CD14-positive monocyte (primary cell): Measurements from ENCODE around the gene GRIN2C. TPM values are rescaled to one million over a fixed set of nuclear protein-coding genes. Genes with fewer than 3 reads are reported as not detected.

Experiments used
- DNase-seq, 3 donors: peaks; one replicate each; pipeline ENCODE4 v3.0.0-alpha.2; 2011 to 2022
- H2AFZ ChIP-seq: 2 replicates; pipeline ENCODE4 v1.6.0; 2012; ENCODE audit warnings: mild to moderate bottlenecking, low read depth, low read length, inconsistent platforms; ENCODE audit not compliant: insufficient read depth, poor library complexity, severe bottlenecking
- H3K27ac ChIP-seq, 2 donors: 1 replicate in 1 of 2; 2 replicates in 1 of 2; pipeline ENCODE4 v1.5.1; 2012 to 2013; ENCODE audit warnings: low read length in 2 of 2, control low read depth in 1 of 2, inconsistent platforms in 1 of 2, low read depth in 1 of 2, mild to moderate bottlenecking in 1 of 2
- H3K27me3 ChIP-seq, 2 donors: one replicate each; pipeline versions ENCODE4 v1.6.0 to v1.6.1; 2011 to 2013; ENCODE audit warnings: low read length in 2 of 2; ENCODE audit not compliant: control insufficient read depth in 2 of 2, insufficient read depth in 2 of 2
- H3K36me3 ChIP-seq, 2 donors: replicated peaks in 1 of 2; 1 replicate in 1 of 2; 2 replicates in 1 of 2; pipeline versions ENCODE4 v1.5.1 to v1.6.1; 2012 to 2013; ENCODE audit warnings: low read length in 2 of 2, control low read depth in 1 of 2, inconsistent platforms in 1 of 2, mild to moderate bottlenecking in 1 of 2; ENCODE audit not compliant: insufficient read depth in 2 of 2, control insufficient read depth in 1 of 2
- H3K4me1 ChIP-seq, 2 donors: 1 replicate in 1 of 2; 2 replicates in 1 of 2; pipeline versions ENCODE4 v1.5.1 to v1.6.1; 2012 to 2013; ENCODE audit warnings: low read length in 2 of 2, control low read depth in 1 of 2, inconsistent platforms in 1 of 2, mild to moderate bottlenecking in 1 of 2, moderate library complexity in 1 of 2; ENCODE audit not compliant: insufficient read depth in 2 of 2, control insufficient read depth in 1 of 2
- H3K4me2 ChIP-seq: replicated peaks from 2 replicates; pipeline ENCODE3; 2012; ENCODE audit warnings: low read length, moderate library complexity, mild to moderate bottlenecking; ENCODE audit not compliant: poor library complexity, severe bottlenecking; ENCODE audit errors: extremely low read depth
- H3K4me3 ChIP-seq, 3 experiments: fragments of 200-600 bp in 1 of 3; sonication (generic) in 1 of 3; replicated peaks in 1 of 3; 1 replicate in 2 of 3; 2 replicates in 1 of 3; pipeline ENCODE4 v1.5.1; 2011 to 2013; ENCODE audit warnings: low read length in 3 of 3, mild to moderate bottlenecking in 3 of 3, control low read depth in 2 of 3, low read depth in 2 of 3, inconsistent platforms in 1 of 3, moderate library complexity in 1 of 3
- H3K79me2 ChIP-seq: 2 replicates; pipeline ENCODE4 v1.6.0; 2012; ENCODE audit warnings: mild to moderate bottlenecking, control low read depth, inconsistent platforms, low read length, moderate library complexity; ENCODE audit not compliant: insufficient read depth
- H3K9ac ChIP-seq: 2 replicates; pipeline ENCODE4 v1.6.0; 2017; ENCODE audit warnings: low read length, mild to moderate bottlenecking; ENCODE audit not compliant: insufficient read depth, poor library complexity, severe bottlenecking
- H3K9me3 ChIP-seq, 2 donors: replicated peaks in 1 of 2; 1 replicate in 1 of 2; 2 replicates in 1 of 2; pipeline versions ENCODE4 v1.5.1 to v1.6.1; 2012 to 2013; ENCODE audit warnings: low read length in 2 of 2, control low read depth in 1 of 2; ENCODE audit not compliant: control insufficient read depth in 1 of 2, insufficient read depth in 1 of 2
- H4K20me1 ChIP-seq: 2 replicates; pipeline ENCODE4 v1.6.0; 2012; ENCODE audit warnings: mild to moderate bottlenecking, low read length, control low read depth, moderate library complexity; ENCODE audit not compliant: insufficient read depth
- H3K27ac Mint-ChIP-seq, 7 donors: one replicate each; pipeline ENCODE4 v1.8.0; 2020; ENCODE audit warnings: mild to moderate bottlenecking in 7 of 7, mixed read lengths in 7 of 7, moderate library complexity in 6 of 7, inconsistent platforms in 2 of 7
- H3K27me3 Mint-ChIP-seq, 3 donors: one replicate each; pipeline ENCODE4 v1.8.0; 2021 to 2022; ENCODE audit warnings: low read depth in 3 of 3, mild to moderate bottlenecking in 3 of 3, mixed read lengths in 3 of 3, moderate library complexity in 3 of 3, inconsistent platforms in 1 of 3
- H3K36me3 Mint-ChIP-seq, 2 donors: one replicate each; pipeline ENCODE4 v1.8.0; 2020; ENCODE audit warnings: mixed read lengths in 2 of 2, inconsistent platforms in 1 of 2, mild to moderate bottlenecking in 1 of 2
- H3K4me1 Mint-ChIP-seq: one replicate; pipeline ENCODE4 v1.8.0; 2020; ENCODE audit warnings: mild to moderate bottlenecking, mixed read lengths
- H3K4me3 Mint-ChIP-seq, 2 donors: one replicate each; pipeline ENCODE4 v1.8.0; 2020; ENCODE audit warnings: mild to moderate bottlenecking in 2 of 2, mixed read lengths in 2 of 2, moderate library complexity in 1 of 2
- H3K9me3 Mint-ChIP-seq, 7 donors: one replicate each; pipeline ENCODE4 v1.8.0; 2020 to 2022; ENCODE audit warnings: mixed read lengths in 7 of 7, mild to moderate bottlenecking in 6 of 7, moderate library complexity in 6 of 7, inconsistent platforms in 2 of 7
- WGBS: methylation state at CpG from one replicate; pipeline ENCODE4 v1.1.5; 2013; ENCODE audit warnings: missing lambda C conversion rate; ENCODE audit not compliant: insufficient coverage; 5-methylcytosine and 5-hydroxymethylcytosine counted together
- intact Hi-C, 2 donors: fragments of 100-400 bp; cut with micrococcal nuclease; formaldehyde crosslinking; loops; one replicate each; pipeline versions ENCODE4 v1.15.0 to v1.15.1; 2023
- polyA plus RNA-seq, 3 donors: library from polyadenylated mRNA; depleted of rRNA in 1 of 3; unstranded in 2 of 3; stranded (reverse) in 1 of 3; fragments of 300-500 nt in 2 of 3; fragments of >200 nt in 1 of 3; fragmentation: Illumina TruSeq in 2 of 3; gene quantifications; 1 replicate in 2 of 3; 2 replicates in 1 of 3; pipeline ENCODE4 v1.2.3, GENCODE V29; 2012 to 2021
- TF ChIP-seq, protein P1 (sequence below): fragments of 200-600 bp; IDR thresholded peaks from one replicate; pipeline ENCODE4 v1.8.0; 2022; ENCODE audit warnings: antibody characterized with exemption, mild to moderate bottlenecking

The GRIN2C gene
- polyA plus RNA-seq, 3 donors = 0.04 TPM; not detected in 2

- intact Hi-C loops = no loop called here
- peaks cover 12% of the 10 kb centered on the region for H3K4me1 Mint-ChIP-seq
- H3K4me3 ChIP-seq = no peak overlapping the region
- H3K9me3 Mint-ChIP-seq = peaks cover 0 to 2% (median 0%) of the 10 kb centered on the region in 7 donors
- no peak overlapping the region for H3K4me3 Mint-ChIP-seq
- peaks cover 26% of the 10 kb centered on the region for H4K20me1 ChIP-seq
- H3K9ac ChIP-seq = no peak overlapping the region
- H3K4me1 ChIP-seq = peaks cover 11 to 13% of the 10 kb centered on the region in 2 donors
- no peaks in the 10 kb centered on the region for H3K9me3 ChIP-seq
- H3K4me2 ChIP-seq = no peak overlapping the region
- no peak overlapping the region for H3K27ac Mint-ChIP-seq
- no peaks in the 10 kb centered on the region for H3K79me2 ChIP-seq
- DNase-seq = no peak
- peaks cover 0 to under 1% (median 0%) of the 10 kb centered on the region in 3 donors for H3K27me3 Mint-ChIP-seq
- 94% methylated on average over 17 of the region's 18 CpGs for WGBS
- no peaks in the 10 kb centered on the region for H3K27me3 ChIP-seq
- no peak overlapping the region for H2AFZ ChIP-seq
- peaks cover 81 to 84% of the 10 kb centered on the region in 2 donors for H3K36me3 ChIP-seq
- H3K27ac ChIP-seq = no peak overlapping the region
- H3K36me3 Mint-ChIP-seq = peaks cover 87 to 95% of the 10 kb centered on the region in 2 donors
- TF ChIP-seq, protein P1, sequence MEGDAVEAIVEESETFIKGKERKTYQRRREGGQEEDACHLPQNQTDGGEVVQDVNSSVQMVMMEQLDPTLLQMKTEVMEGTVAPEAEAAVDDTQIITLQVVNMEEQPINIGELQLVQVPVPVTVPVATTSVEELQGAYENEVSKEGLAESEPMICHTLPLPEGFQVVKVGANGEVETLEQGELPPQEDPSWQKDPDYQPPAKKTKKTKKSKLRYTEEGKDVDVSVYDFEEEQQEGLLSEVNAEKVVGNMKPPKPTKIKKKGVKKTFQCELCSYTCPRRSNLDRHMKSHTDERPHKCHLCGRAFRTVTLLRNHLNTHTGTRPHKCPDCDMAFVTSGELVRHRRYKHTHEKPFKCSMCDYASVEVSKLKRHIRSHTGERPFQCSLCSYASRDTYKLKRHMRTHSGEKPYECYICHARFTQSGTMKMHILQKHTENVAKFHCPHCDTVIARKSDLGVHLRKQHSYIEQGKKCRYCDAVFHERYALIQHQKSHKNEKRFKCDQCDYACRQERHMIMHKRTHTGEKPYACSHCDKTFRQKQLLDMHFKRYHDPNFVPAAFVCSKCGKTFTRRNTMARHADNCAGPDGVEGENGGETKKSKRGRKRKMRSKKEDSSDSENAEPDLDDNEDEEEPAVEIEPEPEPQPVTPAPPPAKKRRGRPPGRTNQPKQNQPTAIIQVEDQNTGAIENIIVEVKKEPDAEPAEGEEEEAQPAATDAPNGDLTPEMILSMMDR = no peak
These were observed 64.2 kb downstream of the GRIN2C start for GRCh38 chr17:74795327-74796020.

- no peak for DNase-seq
- Histone ChIP-seq H2AFZ (no peak overlapping the region), H3K4me3 (no peak overlapping the region), H3K27me3 (no peaks in the 10 kb centered on the region), H3K79me2 (peaks cover 12% of the 10 kb centered on the region), H3K27ac (no peak overlapping the region), H3K9me3 (no peaks in the 10 kb centered on the region), H3K4me1 (peaks cover 24 to 38% of the 10 kb centered on the region in 2 donors), H3K9ac (no peak overlapping the region), H3K4me2 (no peak overlapping the region), H3K36me3 (peaks cover 59 to 68% of the 10 kb centered on the region in 2 donors), H4K20me1 (peaks cover 17% of the 10 kb centered on the region)
- H3K4me3 Mint-ChIP-seq = no peak overlapping the region
- peak overlapping the region in 2 of 7 donors; percentile 28 to 30 for H3K27ac Mint-ChIP-seq
- H3K36me3 Mint-ChIP-seq = peaks cover 84 to 95% of the 10 kb centered on the region in 2 donors
- H3K27me3 Mint-ChIP-seq = no peaks in the 10 kb centered on the region
- 94% methylated on average over 11 of the region's 12 CpGs for WGBS
- intact Hi-C loops = loop anchor here in 1 of 2 donors (2.0 kb wide), 1 partner anchor 70 kb away; no protein-coding TSS in a partner anchor
- H3K9me3 Mint-ChIP-seq = peaks cover 0 to 2% (median 0%) of the 10 kb centered on the region in 7 donors
- TF ChIP-seq, protein P1 = no peak
- H3K4me1 Mint-ChIP-seq = peaks cover 39% of the 10 kb centered on the region
These were observed 67.0 kb downstream of the GRIN2C start for GRCh38 chr17:74792586-74793105.

Other genes starting within 250 kb of the GRIN2C start
- 100 to 1,000 TPM in 2 of 3 donors, 10 to 100 TPM in 1; 65.0 to 228 (median 122) TPM for gene CD300E, start 236.1 kb downstream of the GRIN2C start, polyA plus RNA-seq
- 100 to 1,000 TPM; 112 to 184 (median 175) TPM for gene CD300LF, start 147.0 kb downstream of the GRIN2C start, polyA plus RNA-seq
- gene RAB37, start 122.6 kb downstream of the GRIN2C start, polyA plus RNA-seq = 10 to 100 TPM; 26.8 to 40.9 (median 33.1) TPM
- gene NHERF1, start 111.3 kb downstream of the GRIN2C start, polyA plus RNA-seq = 100 to 1,000 TPM in 2 of 3 donors, 10 to 100 TPM in 1; 79.5 to 149 (median 131) TPM
- gene NAT9, start 83.5 kb downstream of the GRIN2C start, polyA plus RNA-seq = 10 to 100 TPM in 1 of 3 donors, 1 to 10 TPM in 2; 7.1 to 95.6 (median 7.8) TPM
- gene FDXR, start 13.1 kb upstream of the GRIN2C start, polyA plus RNA-seq = 1 to 10 TPM; 2.5 to 7.3 (median 6.2) TPM
- gene FADS6, start 33.7 kb upstream of the GRIN2C start, polyA plus RNA-seq = not detected
- gene USH1G, start 63.4 kb upstream of the GRIN2C start, polyA plus RNA-seq = not detected
- under 1 TPM in 1 of 3 donors, not detected in 2; 0.05 TPM for gene OTOP2, start 64.4 kb upstream of the GRIN2C start, polyA plus RNA-seq
- not detected for gene OTOP3, start 76.0 kb upstream of the GRIN2C start, polyA plus RNA-seq
- not detected for gene HID1, start 112.9 kb upstream of the GRIN2C start, polyA plus RNA-seq
- under 1 TPM in 1 of 3 donors, not detected in 2; 0.05 TPM for gene CDR2L, start 127.7 kb upstream of the GRIN2C start, polyA plus RNA-seq
- gene MRPL58, start 152.8 kb upstream of the GRIN2C start, polyA plus RNA-seq = 10 to 100 TPM; 18.9 to 52.6 (median 44.4) TPM
- 100 to 1,000 TPM; 139 to 451 (median 437) TPM for gene ATP5PD, start 187.1 kb upstream of the GRIN2C start, polyA plus RNA-seq
- gene KCTD2, start 187.3 kb upstream of the GRIN2C start, polyA plus RNA-seq = 10 to 100 TPM in 1 of 3 donors, 1 to 10 TPM in 2; 2.8 to 17.0 (median 2.9) TPM
- gene SLC16A5, start 228.1 kb upstream of the GRIN2C start, polyA plus RNA-seq = 10 to 100 TPM; 26.1 to 99.4 (median 27.0) TPM